ENCODE measurements around the gene TOPAZ1. TPM values are rescaled to one million over a fixed set of nuclear protein-coding genes. Genes with fewer than 3 reads are reported as not detected.

TOPAZ1 gene
- total RNA-seq, 2 experiments from 2014 or later, result not detected

- intact Hi-C loops (cut with micrococcal nuclease), result no loop called here
- Mint-ChIP-seq H3K27me3 (peaks cover 23% of the 10 kb centered on the region), H3K4me1 (ENCODE audit: low read depth) (no peaks in the 10 kb centered on the region), H3K27ac (no peak overlapping the region), H3K9me3 (no peaks in the 10 kb centered on the region), H3K36me3 (ENCODE audit: low read depth) (no peaks in the 10 kb centered on the region), H3K4me3 (no peak overlapping the region)
- DNase-seq (no peak), ATAC-seq (no peak)
- TF ChIP-seq, protein P1, sequence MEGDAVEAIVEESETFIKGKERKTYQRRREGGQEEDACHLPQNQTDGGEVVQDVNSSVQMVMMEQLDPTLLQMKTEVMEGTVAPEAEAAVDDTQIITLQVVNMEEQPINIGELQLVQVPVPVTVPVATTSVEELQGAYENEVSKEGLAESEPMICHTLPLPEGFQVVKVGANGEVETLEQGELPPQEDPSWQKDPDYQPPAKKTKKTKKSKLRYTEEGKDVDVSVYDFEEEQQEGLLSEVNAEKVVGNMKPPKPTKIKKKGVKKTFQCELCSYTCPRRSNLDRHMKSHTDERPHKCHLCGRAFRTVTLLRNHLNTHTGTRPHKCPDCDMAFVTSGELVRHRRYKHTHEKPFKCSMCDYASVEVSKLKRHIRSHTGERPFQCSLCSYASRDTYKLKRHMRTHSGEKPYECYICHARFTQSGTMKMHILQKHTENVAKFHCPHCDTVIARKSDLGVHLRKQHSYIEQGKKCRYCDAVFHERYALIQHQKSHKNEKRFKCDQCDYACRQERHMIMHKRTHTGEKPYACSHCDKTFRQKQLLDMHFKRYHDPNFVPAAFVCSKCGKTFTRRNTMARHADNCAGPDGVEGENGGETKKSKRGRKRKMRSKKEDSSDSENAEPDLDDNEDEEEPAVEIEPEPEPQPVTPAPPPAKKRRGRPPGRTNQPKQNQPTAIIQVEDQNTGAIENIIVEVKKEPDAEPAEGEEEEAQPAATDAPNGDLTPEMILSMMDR (IDR thresholded peaks at IDR 0.05), result no peak
- POLR2A ChIA-PET, result no interaction called here
- CTCF ChIA-PET, result interaction anchor here (2.4 kb wide), 1 partner anchor 12 kb away, joined by 12 read pairs; no protein-coding TSS in a partner anchor
These were observed 17.6 kb upstream of the TOPAZ1 start for GRCh38 chr3:44224131-44224530.

DNA sequence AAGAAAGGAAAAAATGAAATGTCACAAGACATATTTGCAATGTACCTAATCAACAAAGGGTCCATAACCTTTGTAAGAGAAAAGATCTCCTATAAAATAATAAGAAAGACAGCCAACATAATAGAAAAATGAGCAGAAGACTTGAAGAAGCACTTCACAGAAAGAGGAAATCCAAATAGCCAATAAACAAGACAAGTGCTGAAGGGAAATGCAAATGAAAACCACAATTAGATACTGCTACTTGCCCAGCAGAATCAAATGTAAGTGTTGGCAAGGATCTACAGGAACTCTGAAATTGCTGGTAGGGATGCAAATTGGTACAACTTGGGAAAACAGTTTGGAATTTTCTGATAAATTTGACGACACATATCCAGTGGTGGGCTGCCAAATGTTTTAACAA is 15.1 kb upstream of the TOPAZ1 start:
- DNase-seq, result no peak
- TF ChIP-seq, protein P1 (IDR thresholded peaks at IDR 0.05), result no peak
- ChIA-PET CTCF (interaction anchor here (2.6 kb wide), 1 partner anchor 9 kb away, joined by 11 read pairs; no protein-coding TSS in a partner anchor), POLR2A (no interaction called here)
- peaks cover 20% of the 10 kb centered on the region for H3K27me3 Mint-ChIP-seq
- intact Hi-C loops (cut with micrococcal nuclease), result no loop called here
- H3K36me3 Mint-ChIP-seq (ENCODE audit: low read depth), result no peaks in the 10 kb centered on the region
- no peak overlapping the region for H3K27ac Mint-ChIP-seq
- no peaks in the 10 kb centered on the region for H3K9me3 Mint-ChIP-seq
- H3K4me3 Mint-ChIP-seq, result no peak overlapping the region
- ATAC-seq, result no peak
- no peaks in the 10 kb centered on the region for H3K4me1 Mint-ChIP-seq (ENCODE audit: low read depth)

GRCh38 chr3:44227632-44228031 is 14.1 kb upstream of the TOPAZ1 start:
- no peak for ATAC-seq
- H3K36me3 Mint-ChIP-seq (ENCODE audit: low read depth), result no peaks in the 10 kb centered on the region
- TF ChIP-seq, protein P1 (IDR thresholded peaks at IDR 0.05), result no peak
- intact Hi-C loops (cut with micrococcal nuclease), result no loop called here
- peaks cover 14% of the 10 kb centered on the region for H3K27me3 Mint-ChIP-seq
- no peak for DNase-seq
- H3K4me1 Mint-ChIP-seq (ENCODE audit: low read depth), result peaks cover 4% of the 10 kb centered on the region
- ChIA-PET POLR2A (no interaction called here), CTCF (interaction anchor here (2.6 kb wide), 1 partner anchor 8 kb away, joined by 11 read pairs; no protein-coding TSS in a partner anchor)
- H3K4me3 Mint-ChIP-seq, result no peak overlapping the region
- no peak overlapping the region for H3K27ac Mint-ChIP-seq
- H3K9me3 Mint-ChIP-seq, result no peaks in the 10 kb centered on the region

GRCh38 chr3:44228900-44229299 is 12.8 kb upstream of the TOPAZ1 start:
- ATAC-seq (no peak), DNase-seq (no peak)
- H3K27me3 Mint-ChIP-seq, result peaks cover 11% of the 10 kb centered on the region
- H3K27ac Mint-ChIP-seq, result no peak overlapping the region
- CTCF ChIA-PET, result no interaction called here
- H3K4me3 Mint-ChIP-seq, result no peak overlapping the region
- H3K9me3 Mint-ChIP-seq, result no peaks in the 10 kb centered on the region
- POLR2A ChIA-PET, result no interaction called here
- TF ChIP-seq, protein P1 (IDR thresholded peaks at IDR 0.05), result no peak
- intact Hi-C loops (cut with micrococcal nuclease), result no loop called here
- H3K36me3 Mint-ChIP-seq (ENCODE audit: low read depth), result no peaks in the 10 kb centered on the region
- H3K4me1 Mint-ChIP-seq (ENCODE audit: low read depth), result peaks cover 5% of the 10 kb centered on the region

GRCh38 chr3:44232407-44232806 is 9.3 kb upstream of the TOPAZ1 start:
- intact Hi-C loops (cut with micrococcal nuclease), result no loop called here
- TF ChIP-seq, protein P1 (IDR thresholded peaks at IDR 0.05), result no peak
- Mint-ChIP-seq H3K36me3 (ENCODE audit: low read depth) (no peaks in the 10 kb centered on the region), H3K4me1 (ENCODE audit: low read depth) (peaks cover 11% of the 10 kb centered on the region), H3K27me3 (peaks cover 11% of the 10 kb centered on the region), H3K27ac (no peak overlapping the region), H3K9me3 (no peaks in the 10 kb centered on the region), H3K4me3 (no peak overlapping the region)
- DNase-seq (no peak), ATAC-seq (peak; percentile 39)
- ChIA-PET POLR2A (no interaction called here), CTCF (no interaction called here)

All from activated CD8-positive, alpha-beta T cell treated with anti-CD3 and anti-CD28 coated beads for 36 hours (primary cell).